CD4-positive, alpha-beta T cell (primary cell): ENCODE results near the gene NEGR1. TPM values are rescaled to one million over a fixed set of nuclear protein-coding genes. Genes with fewer than 3 reads are reported as not detected.

ENCODE experiments used
- ATAC-seq: fragments of 200-7000 bp; cut with Tn5 transposase; one replicate; pipeline ENCODE4 v1.10.0; 2022; ENCODE audit warnings: mild to moderate bottlenecking; ENCODE audit not compliant: poor library complexity
- CTCF ChIA-PET: fragments of 350-600 bp; sonication (Branson Sonifier 250); formaldehyde crosslinking; loops from one replicate; lab custom pipeline; 2021; ENCODE audit warnings: antibody characterized with exemption, inconsistent platforms; lab: Charles Lee
- POLR2A ChIA-PET: fragments of 350-600 bp; sonication (Branson Sonifier 250); formaldehyde crosslinking; loops from one replicate; lab custom pipeline; 2021; ENCODE audit warnings: antibody characterized with exemption, inconsistent platforms; lab: Charles Lee
- DNase-seq, 14 experiments: peaks; one replicate each; pipeline ENCODE4 v3.0.0-alpha.2; 2013 to 2020; ENCODE audit warnings: mixed read lengths in 2 of 14
- H3K27ac ChIP-seq, 2 donors: one replicate each; pipeline versions ENCODE4 v1.5.1 to v1.7.0; 2013; ENCODE audit warnings: low read length in 2 of 2, low read depth in 1 of 2, mild to moderate bottlenecking in 1 of 2
- H3K27me3 ChIP-seq, 2 experiments: 1 replicate in 1 of 2; 2 replicates in 1 of 2; pipeline versions ENCODE4 v1.6.1 to v1.7.0; 2013; ENCODE audit warnings: low read length in 2 of 2, control low read depth in 1 of 2, mild to moderate bottlenecking in 1 of 2, moderate library complexity in 1 of 2; ENCODE audit not compliant: insufficient read depth in 2 of 2, control insufficient read depth in 1 of 2
- H3K36me3 ChIP-seq: one replicate; pipeline ENCODE4 v1.6.1; 2013; ENCODE audit warnings: low read length, control low read depth; ENCODE audit not compliant: insufficient read depth
- H3K4me1 ChIP-seq: one replicate; pipeline ENCODE4 v1.6.1; 2013; ENCODE audit warnings: low read length, control low read depth; ENCODE audit not compliant: insufficient read depth
- H3K4me3 ChIP-seq: one replicate; pipeline ENCODE4 v1.5.1; 2013; ENCODE audit warnings: mild to moderate bottlenecking, low read length, moderate library complexity
- H3K9me3 ChIP-seq, 2 experiments: 1 replicate in 1 of 2; 2 replicates in 1 of 2; pipeline versions ENCODE4 v1.6.1 to v1.7.0; 2013; ENCODE audit warnings: low read length in 2 of 2, mild to moderate bottlenecking in 2 of 2, control low read depth in 1 of 2, moderate library complexity in 1 of 2; ENCODE audit not compliant: control insufficient read depth in 1 of 2, insufficient read depth in 1 of 2
- H3K27ac Mint-ChIP-seq: one replicate; pipeline ENCODE4 v1.8.0; 2020; ENCODE audit warnings: mixed read lengths
- H3K27me3 Mint-ChIP-seq: one replicate; pipeline ENCODE4 v1.8.0; 2021; ENCODE audit warnings: mixed read lengths
- H3K36me3 Mint-ChIP-seq: one replicate; pipeline ENCODE4 v1.8.0; 2021; ENCODE audit warnings: low read depth, mixed read lengths
- H3K4me1 Mint-ChIP-seq: one replicate; pipeline ENCODE4 v1.8.0; 2021; ENCODE audit warnings: low read depth, mixed read lengths
- H3K4me3 Mint-ChIP-seq: one replicate; pipeline ENCODE4 v1.8.0; 2020; ENCODE audit warnings: mild to moderate bottlenecking, mixed read lengths
- H3K9me3 Mint-ChIP-seq: one replicate; pipeline ENCODE4 v1.8.0; 2020; ENCODE audit warnings: mixed read lengths
- CTCF ChIP-seq: fragments of 200-600 bp; IDR thresholded peaks from one replicate; pipeline ENCODE4 v1.8.0; 2022; ENCODE audit warnings: antibody characterized with exemption, mild to moderate bottlenecking
- intact Hi-C, 2 experiments: fragments of 100-400 bp; cut with DNase I in 1 of 2; cut with micrococcal nuclease in 1 of 2; formaldehyde crosslinking; loops; one replicate each; pipeline versions ENCODE4 v1.15.1 to v1.9.0; 2023 to 2025; cut with DNase I, micrococcal nuclease
- total RNA-seq, 174 experiments: library from RNA in 2 of 174; stranded (reverse) in 2 of 174; gene quantifications; one replicate each; pipeline ENCODE4 v1.2.3 and lab custom pipeline; 2021 to 2026

Gene NEGR1
- total RNA-seq, 2 experiments from 2014 or later: 0.03 TPM

- POLR2A ChIA-PET: no interaction called here
- ATAC-seq: no peak
- Histone ChIP-seq H3K27ac (no peak overlapping the region), H3K27me3 (no peaks in the 10 kb centered on the region), H3K4me1 (no peaks in the 10 kb centered on the region), H3K4me3 (no peak overlapping the region), H3K9me3 (no peaks in the 10 kb centered on the region), H3K36me3 (no peaks in the 10 kb centered on the region)
- Mint-ChIP-seq H3K27ac (no peak overlapping the region), H3K4me1 (no peaks in the 10 kb centered on the region), H3K9me3 (peaks cover 2% of the 10 kb centered on the region), H3K36me3 (no peaks in the 10 kb centered on the region), H3K27me3 (no peaks in the 10 kb centered on the region), H3K4me3 (no peak overlapping the region)
- intact Hi-C loops: no loop called here
- CTCF ChIA-PET: no interaction called here
- DNase-seq: no peak
- no peak for TF ChIP-seq CTCF
Measured at GRCh38 chr1:71634159-71634558, 648.2 kb downstream of the NEGR1 start.

GRCh38 chr1:71630073-71630472 is 652.3 kb downstream of the NEGR1 start:
- Mint-ChIP-seq H3K4me1 (no peaks in the 10 kb centered on the region), H3K27me3 (no peaks in the 10 kb centered on the region), H3K9me3 (peaks cover 2% of the 10 kb centered on the region), H3K27ac (no peak overlapping the region), H3K36me3 (no peaks in the 10 kb centered on the region), H3K4me3 (no peak overlapping the region)
- ATAC-seq (no peak), DNase-seq (no peak)
- Histone ChIP-seq H3K4me1 (no peaks in the 10 kb centered on the region), H3K36me3 (no peaks in the 10 kb centered on the region), H3K4me3 (no peak overlapping the region), H3K9me3 (no peaks in the 10 kb centered on the region), H3K27ac (no peak overlapping the region), H3K27me3 (no peaks in the 10 kb centered on the region)
- TF ChIP-seq CTCF: no peak
- ChIA-PET CTCF (no interaction called here), POLR2A (no interaction called here)
- intact Hi-C loops: no loop called here

- H3K36me3 Mint-ChIP-seq: no peaks in the 10 kb centered on the region
- peaks cover 5% of the 10 kb centered on the region for H3K9me3 Mint-ChIP-seq
- no peaks in the 10 kb centered on the region for H3K9me3 ChIP-seq
- H3K4me3 Mint-ChIP-seq: no peak overlapping the region
- no peak for DNase-seq
- TF ChIP-seq CTCF: no peak
- ATAC-seq: no peak
- ChIA-PET CTCF (no interaction called here), POLR2A (no interaction called here)
- no peaks in the 10 kb centered on the region for H3K36me3 ChIP-seq
- no peak overlapping the region for H3K4me3 ChIP-seq
- intact Hi-C loops: no loop called here
- no peaks in the 10 kb centered on the region for H3K4me1 ChIP-seq
- no peaks in the 10 kb centered on the region for H3K27me3 Mint-ChIP-seq
- no peaks in the 10 kb centered on the region for H3K27me3 ChIP-seq
- H3K27ac Mint-ChIP-seq: no peak overlapping the region
- no peaks in the 10 kb centered on the region for H3K4me1 Mint-ChIP-seq
- no peak overlapping the region for H3K27ac ChIP-seq
Measured at GRCh38 chr1:71625004-71625403, 657.3 kb downstream of the NEGR1 start.
